Smooth muscle cell (in vitro differentiated cells): Measurements from ENCODE around the gene C1QTNF6. TPM values are rescaled to one million over a fixed set of nuclear protein-coding genes. Genes with fewer than 3 reads are reported as not detected.

Experiments
- DNase-seq: peaks from one replicate; lab custom pipeline; 2025; ENCODE audit not compliant: unreplicated experiment; lab: John Stamatoyannopoulos, UW
- H2AFZ ChIP-seq: fragments of 200-600 bp; sonication (generic); 2 replicates; pipeline ENCODE4 v1.6.0; 2016; ENCODE audit warnings: antibody characterized with exemption, low read depth, mild to moderate bottlenecking
- H3F3A ChIP-seq: fragments of 200-600 bp; sonication (generic); 2 replicates; pipeline ENCODE4 v1.6.0; 2017; ENCODE audit warnings: antibody characterized with exemption, low read depth
- H3K27ac ChIP-seq: fragments of 200-600 bp; sonication (generic); 2 replicates; pipeline ENCODE4 v1.5.1; 2016; ENCODE audit warnings: low read depth, mild to moderate bottlenecking
- H3K27me3 ChIP-seq: fragments of 200-600 bp; sonication (generic); 2 replicates; pipeline ENCODE4 v1.6.1; 2016; ENCODE audit warnings: low read depth, mild to moderate bottlenecking
- H3K36me3 ChIP-seq: fragments of 200-600 bp; sonication (generic); 2 replicates; pipeline ENCODE4 v1.5.1; 2016; ENCODE audit warnings: low read depth
- H3K4me1 ChIP-seq: fragments of 200-600 bp; sonication (generic); 2 replicates; pipeline ENCODE4 v1.5.1; 2016; ENCODE audit warnings: low read depth
- H3K4me2 ChIP-seq: fragments of 200-600 bp; sonication (generic); 2 replicates; pipeline ENCODE4 v1.6.0; 2016; ENCODE audit warnings: mild to moderate bottlenecking
- H3K4me3 ChIP-seq: fragments of 200-600 bp; sonication (generic); 2 replicates; pipeline ENCODE4 v1.5.1; 2016; ENCODE audit warnings: mild to moderate bottlenecking
- H3K79me2 ChIP-seq: fragments of 200-600 bp; sonication (generic); 2 replicates; pipeline ENCODE4 v1.6.0; 2016; ENCODE audit warnings: low read depth, mild to moderate bottlenecking
- H3K9ac ChIP-seq: fragments of 200-600 bp; sonication (generic); 2 replicates; pipeline ENCODE4 v1.6.0; 2016; ENCODE audit warnings: low read depth
- H3K9me3 ChIP-seq: fragments of 200-600 bp; sonication (generic); replicated peaks from 2 replicates; pipeline ENCODE4 v1.5.1; 2016; ENCODE audit warnings: low read depth
- H4K20me1 ChIP-seq: fragments of 200-600 bp; sonication (generic); 2 replicates; pipeline ENCODE4 v1.6.0; 2016; ENCODE audit warnings: low read depth
- WGBS: methylation state at CpG from one replicate; pipeline ENCODE4 v1.1.7; 2016; ENCODE audit warnings: low lambda C conversion rate; 5-methylcytosine and 5-hydroxymethylcytosine counted together
- polyA plus RNA-seq: library from polyadenylated mRNA; unstranded; fragments of >200 nt; fragmentation: Nextera tagmentation; extraction: Ambion mirVana; gene quantifications from 2 replicates; pipeline ENCODE4 v1.2.1, GENCODE V29; 2016
- total RNA-seq: library from RNA; depleted of rRNA; stranded (reverse); fragments of >200 nt; gene quantifications from 2 replicates; pipeline ENCODE4 v1.2.3, GENCODE V29; 2014
- TF ChIP-seq, protein P1 (sequence below): fragments of 200-600 bp; sonication (generic); IDR thresholded peaks from 2 replicates; pipeline ENCODE4 v1.5.1; 2017; ENCODE audit warnings: borderline replicate concordance, mild to moderate bottlenecking, antibody characterized with exemption; ENCODE audit not compliant: insufficient read depth, poor library complexity, severe bottlenecking

C1QTNF6 gene
- total and polyA plus RNA-seq, 2 experiments from 2014 or later, result 14.3 to 26.8 TPM

DNA sequence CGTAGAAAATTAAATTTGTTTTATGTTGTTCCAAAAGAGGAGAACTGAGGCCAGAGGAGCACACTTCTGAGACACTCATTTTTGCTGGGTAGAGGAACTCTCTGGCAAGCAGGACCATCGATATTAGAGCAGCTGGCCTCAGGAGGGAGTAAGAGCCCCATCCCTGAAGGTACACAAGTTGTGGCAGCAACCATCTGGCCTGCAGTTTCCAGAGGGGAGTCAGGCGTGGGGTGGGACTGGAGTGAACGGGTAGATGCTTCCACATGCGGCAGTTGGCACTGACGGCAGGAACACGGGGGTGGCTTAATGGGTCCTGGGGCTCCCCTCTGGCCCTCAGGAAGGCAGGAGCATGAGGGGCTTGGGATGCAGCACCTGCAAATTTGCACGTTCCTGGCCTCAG, 37.4 kb upstream of the C1QTNF6 start:
- 82% methylated on average over 8 of the region's 8 CpGs for WGBS
- DNase-seq, result no peak
- TF ChIP-seq, protein P1, sequence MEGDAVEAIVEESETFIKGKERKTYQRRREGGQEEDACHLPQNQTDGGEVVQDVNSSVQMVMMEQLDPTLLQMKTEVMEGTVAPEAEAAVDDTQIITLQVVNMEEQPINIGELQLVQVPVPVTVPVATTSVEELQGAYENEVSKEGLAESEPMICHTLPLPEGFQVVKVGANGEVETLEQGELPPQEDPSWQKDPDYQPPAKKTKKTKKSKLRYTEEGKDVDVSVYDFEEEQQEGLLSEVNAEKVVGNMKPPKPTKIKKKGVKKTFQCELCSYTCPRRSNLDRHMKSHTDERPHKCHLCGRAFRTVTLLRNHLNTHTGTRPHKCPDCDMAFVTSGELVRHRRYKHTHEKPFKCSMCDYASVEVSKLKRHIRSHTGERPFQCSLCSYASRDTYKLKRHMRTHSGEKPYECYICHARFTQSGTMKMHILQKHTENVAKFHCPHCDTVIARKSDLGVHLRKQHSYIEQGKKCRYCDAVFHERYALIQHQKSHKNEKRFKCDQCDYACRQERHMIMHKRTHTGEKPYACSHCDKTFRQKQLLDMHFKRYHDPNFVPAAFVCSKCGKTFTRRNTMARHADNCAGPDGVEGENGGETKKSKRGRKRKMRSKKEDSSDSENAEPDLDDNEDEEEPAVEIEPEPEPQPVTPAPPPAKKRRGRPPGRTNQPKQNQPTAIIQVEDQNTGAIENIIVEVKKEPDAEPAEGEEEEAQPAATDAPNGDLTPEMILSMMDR, result no peak
- Histone ChIP-seq H3K9ac (no peak overlapping the region), H3F3A (peaks cover 9% of the 10 kb centered on the region), H3K4me1 (peaks cover 4% of the 10 kb centered on the region), H4K20me1 (no peaks in the 10 kb centered on the region), H3K36me3 (no peaks in the 10 kb centered on the region), H2AFZ (no peak overlapping the region), H3K9me3 (no peaks in the 10 kb centered on the region), H3K79me2 (no peaks in the 10 kb centered on the region), H3K4me2 (no peak overlapping the region), H3K4me3 (no peak overlapping the region), H3K27ac (no peak overlapping the region), H3K27me3 (no peaks in the 10 kb centered on the region)

DNA sequence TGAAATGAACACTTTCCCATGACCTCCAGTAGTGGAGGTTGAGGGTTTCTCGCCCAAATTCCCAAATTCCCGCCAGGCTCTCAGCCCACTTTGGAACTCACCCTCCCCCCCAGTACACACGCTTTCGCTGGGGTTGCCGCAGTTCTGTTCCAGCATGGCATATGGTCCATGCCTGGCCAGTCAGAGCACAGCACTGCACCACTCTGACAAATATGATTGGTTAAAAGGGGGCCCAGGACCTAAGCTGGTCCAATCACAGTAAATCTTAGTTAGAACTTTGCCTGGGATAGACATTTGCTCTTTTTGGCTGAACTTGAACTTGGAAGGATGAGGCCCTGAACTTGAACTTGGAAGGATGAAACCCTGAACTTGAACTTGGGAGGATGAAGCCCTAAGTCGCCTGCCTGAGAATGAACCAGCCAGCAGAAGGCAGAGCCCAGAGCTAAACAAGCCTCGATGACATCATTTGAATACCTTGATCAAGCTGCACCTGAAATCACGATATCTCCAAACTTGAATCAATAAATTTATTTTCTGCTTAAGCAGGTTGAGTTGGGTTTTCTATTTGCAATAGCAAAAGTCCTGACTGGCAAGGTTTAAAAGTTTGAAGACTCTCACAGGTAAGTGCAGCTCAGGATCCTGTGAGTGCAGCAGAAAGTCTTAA, 36.8 kb upstream of the C1QTNF6 start:
- Histone ChIP-seq H3K36me3 (no peaks in the 10 kb centered on the region), H3K27me3 (peaks cover under 1% of the 10 kb centered on the region), H3K4me1 (peaks cover 4% of the 10 kb centered on the region), H3K4me3 (no peak overlapping the region), H3K27ac (no peak overlapping the region), H4K20me1 (no peaks in the 10 kb centered on the region), H3F3A (peaks cover 9% of the 10 kb centered on the region), H2AFZ (no peak overlapping the region), H3K9me3 (no peaks in the 10 kb centered on the region), H3K9ac (no peak overlapping the region), H3K79me2 (no peaks in the 10 kb centered on the region), H3K4me2 (no peak overlapping the region)
- no peak for DNase-seq
- TF ChIP-seq, protein P1, result no peak
- WGBS, result 82% methylated on average over 8 of the region's 8 CpGs

DNA sequence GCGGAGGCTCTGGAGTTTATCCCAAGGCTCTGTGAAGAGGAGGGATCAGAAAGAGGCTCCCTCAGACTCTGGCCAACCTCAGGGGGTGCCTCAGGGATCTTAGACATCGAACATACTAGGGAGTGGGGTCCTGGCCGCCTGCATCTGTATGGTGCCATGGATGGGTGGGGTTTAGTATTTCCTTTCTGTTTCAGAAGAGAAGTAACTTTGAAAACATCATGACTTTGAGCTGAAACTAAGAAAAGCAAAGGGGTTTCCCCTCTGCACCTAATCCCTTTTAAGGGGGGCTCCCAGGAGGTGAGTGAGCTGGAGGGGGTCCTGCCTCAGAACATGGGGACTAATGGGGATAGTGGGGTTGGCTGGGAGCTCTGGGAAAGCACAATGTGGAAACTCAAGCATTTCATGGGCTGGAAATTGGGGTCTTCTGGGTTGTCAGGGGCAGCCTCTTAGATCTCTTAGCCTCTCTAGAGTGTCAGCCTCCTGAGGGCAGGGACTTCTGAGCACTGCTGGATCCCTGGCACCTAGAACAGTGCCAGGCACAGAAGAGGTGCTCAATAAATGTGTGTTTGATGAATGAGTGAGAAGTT, 36.0 kb upstream of the C1QTNF6 start:
- H3F3A ChIP-seq, result peaks cover under 1% of the 10 kb centered on the region
- H3K9me3 ChIP-seq, result no peaks in the 10 kb centered on the region
- no peaks in the 10 kb centered on the region for H3K36me3 ChIP-seq
- no peak overlapping the region for H3K27ac ChIP-seq
- H3K4me3 ChIP-seq, result no peak overlapping the region
- peaks cover 4% of the 10 kb centered on the region for H3K27me3 ChIP-seq
- no peak for DNase-seq
- 94% methylated on average over 3 of the region's 3 CpGs for WGBS
- H3K9ac ChIP-seq, result no peak overlapping the region
- H3K4me1 ChIP-seq, result no peaks in the 10 kb centered on the region
- H3K4me2 ChIP-seq, result no peak overlapping the region
- no peak overlapping the region for H2AFZ ChIP-seq
- no peaks in the 10 kb centered on the region for H3K79me2 ChIP-seq
- no peaks in the 10 kb centered on the region for H4K20me1 ChIP-seq
- TF ChIP-seq, protein P1, result no peak
